ENCODE results near the gene RAB27B. TPM values are rescaled to one million over a fixed set of nuclear protein-coding genes. Genes with fewer than 3 reads are reported as not detected.
"Not testable (repeated sequence)": the region's sequence is repeated elsewhere in the genome, so short reads cannot be mapped to it uniquely, and the experiment has no call there.

The RAB27B gene
- total RNA-seq, 2 experiments from 2014 or later = 0.52 TPM; not detected in 1

DNA sequence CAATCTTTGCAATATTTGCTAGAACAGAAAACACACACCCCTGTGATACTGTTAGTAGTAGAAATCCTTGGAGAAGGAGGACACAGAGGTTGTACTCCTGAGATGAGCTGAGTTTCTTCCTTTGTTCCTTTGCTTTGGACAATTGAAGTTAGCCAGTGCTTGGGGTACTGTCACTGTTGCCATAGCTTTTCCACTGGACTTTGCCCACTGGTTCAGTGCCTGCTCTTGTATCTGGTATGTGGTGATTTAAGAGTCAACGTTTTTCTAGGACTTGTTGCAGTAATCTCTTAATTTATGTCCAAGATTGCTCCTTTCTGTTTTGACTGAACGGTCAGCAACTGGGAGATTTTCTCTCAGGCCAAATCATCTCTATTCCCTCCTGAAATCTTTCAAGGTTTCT, 26.1 kb upstream of the RAB27B start:
- H3K36me3 Mint-ChIP-seq (ENCODE audit: low read depth) = no peaks in the 10 kb centered on the region
- no peaks in the 10 kb centered on the region for H3K9me3 Mint-ChIP-seq
- H3K27ac Mint-ChIP-seq = no peak overlapping the region
- no peak for DNase-seq
- CTCF ChIA-PET = no interaction called here
- intact Hi-C loops (cut with micrococcal nuclease) = no loop called here
- H3K4me3 Mint-ChIP-seq = no peak overlapping the region
- no peaks in the 10 kb centered on the region for H3K27me3 Mint-ChIP-seq (ENCODE audit: low read depth)
- peaks cover 8% of the 10 kb centered on the region for H3K4me1 Mint-ChIP-seq (ENCODE audit: low read depth)

DNA sequence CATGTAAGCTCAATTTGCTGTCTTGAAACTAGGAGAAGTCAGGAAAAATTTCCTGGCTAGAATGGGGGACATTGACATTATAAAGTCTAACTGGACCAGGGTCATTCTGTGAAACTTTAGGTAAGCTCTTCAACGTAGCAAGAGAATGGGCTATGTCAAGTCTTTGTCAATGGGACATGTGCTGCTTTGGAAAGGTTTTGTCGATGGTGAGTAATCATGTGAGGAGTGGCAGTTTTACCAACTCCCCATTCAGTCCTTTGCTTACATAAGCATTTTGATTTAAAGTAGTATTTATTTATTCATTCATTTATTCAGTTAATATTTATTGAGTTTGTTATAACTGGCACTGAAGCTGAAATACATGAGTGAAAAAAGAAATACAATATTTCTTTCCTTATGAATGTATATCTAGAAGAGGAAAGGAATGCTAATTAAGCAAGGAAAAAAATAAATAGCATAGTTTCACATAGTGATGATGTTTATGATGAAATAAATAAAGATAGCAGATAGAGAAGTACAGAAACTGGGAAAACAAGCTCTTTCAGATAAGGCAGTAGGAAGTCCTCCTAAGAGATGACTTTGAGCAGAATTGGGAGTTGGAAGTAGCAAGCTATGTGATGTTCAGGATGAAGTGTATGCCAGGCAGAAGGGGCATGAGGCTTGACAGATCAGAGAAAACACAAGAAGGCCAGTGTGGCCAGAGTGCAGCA, 25.4 kb upstream of the RAB27B start:
- intact Hi-C loops (cut with micrococcal nuclease) = no loop called here
- H3K36me3 Mint-ChIP-seq (ENCODE audit: low read depth) = no peaks in the 10 kb centered on the region
- CTCF ChIA-PET = no interaction called here
- H3K27ac Mint-ChIP-seq = no peak overlapping the region
- H3K9me3 Mint-ChIP-seq = no peaks in the 10 kb centered on the region
- peaks cover 8% of the 10 kb centered on the region for H3K4me1 Mint-ChIP-seq (ENCODE audit: low read depth)
- no peak overlapping the region for H3K4me3 Mint-ChIP-seq
- DNase-seq = no peak
- no peaks in the 10 kb centered on the region for H3K27me3 Mint-ChIP-seq (ENCODE audit: low read depth)

DNA sequence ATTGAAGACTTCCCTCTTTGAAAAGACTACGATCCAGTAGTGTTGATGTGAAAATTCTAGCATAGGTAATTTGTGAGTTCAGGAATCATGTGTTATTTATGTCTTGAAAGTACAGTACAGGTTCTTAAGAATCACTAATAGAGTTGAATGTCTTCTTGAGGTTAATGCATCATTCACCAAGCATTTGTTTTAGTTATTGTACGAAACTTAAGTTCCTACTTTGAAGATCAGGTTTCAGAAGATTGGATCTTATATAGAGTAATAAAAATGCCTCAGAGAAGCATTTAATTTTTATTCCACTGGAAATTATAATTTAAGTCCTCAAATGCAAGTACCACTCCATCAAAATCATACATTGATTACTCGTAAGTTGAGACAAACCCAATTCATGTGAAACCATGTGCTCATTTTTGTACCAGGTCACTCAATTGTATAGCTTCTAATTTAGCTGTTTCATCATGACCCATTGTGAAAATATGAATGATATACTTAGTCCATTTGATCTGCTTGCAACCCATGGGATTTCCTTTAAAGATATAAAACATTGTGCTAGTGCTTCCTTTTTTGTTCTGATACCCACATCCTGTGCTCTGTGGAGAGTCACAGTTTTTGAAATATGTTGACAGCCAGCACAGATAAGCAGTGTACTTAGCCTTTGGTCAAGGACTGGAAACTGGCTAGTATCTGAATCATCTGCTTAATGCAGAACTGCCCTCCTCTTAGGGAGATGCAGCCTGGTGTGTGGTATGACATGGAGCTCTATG, 22.5 kb upstream of the RAB27B start:
- Mint-ChIP-seq H3K9me3 (no peaks in the 10 kb centered on the region), H3K27ac (no peak overlapping the region), H3K36me3 (ENCODE audit: low read depth) (no peaks in the 10 kb centered on the region), H3K4me3 (no peak overlapping the region), H3K4me1 (ENCODE audit: low read depth) (peaks cover 8% of the 10 kb centered on the region), H3K27me3 (ENCODE audit: low read depth) (no peaks in the 10 kb centered on the region)
- CTCF ChIA-PET = no interaction called here
- intact Hi-C loops (cut with micrococcal nuclease) = loop anchor here (1.0 to 2.0 kb wide), 2 partner anchors 23 to 93 kb away; partner anchors contain the start of gene RAB27B
- no peak for DNase-seq

DNA sequence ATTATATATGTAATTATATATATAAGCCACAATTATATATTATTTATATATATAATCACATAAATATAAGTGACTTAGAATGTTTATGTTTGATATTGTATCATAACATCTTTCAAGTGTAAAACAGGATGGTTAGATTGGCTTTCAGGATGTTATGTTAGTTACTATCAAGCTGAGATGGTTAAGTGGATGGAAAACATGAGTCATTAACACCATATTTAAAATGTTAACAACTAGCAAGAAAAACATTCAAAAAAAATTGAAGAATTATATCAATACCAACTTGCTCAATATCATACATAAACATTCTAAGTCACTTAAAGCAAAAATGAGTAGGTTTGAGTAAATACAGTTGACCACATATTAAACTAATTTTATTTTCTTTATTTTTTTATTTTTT, 21.8 kb upstream of the RAB27B start:
- Mint-ChIP-seq H3K9me3 (no peaks in the 10 kb centered on the region), H3K4me3 (no peak overlapping the region), H3K4me1 (ENCODE audit: low read depth) (peaks cover 8% of the 10 kb centered on the region), H3K27ac (no peak overlapping the region), H3K27me3 (ENCODE audit: low read depth) (no peaks in the 10 kb centered on the region), H3K36me3 (ENCODE audit: low read depth) (no peaks in the 10 kb centered on the region)
- CTCF ChIA-PET = no interaction called here
- DNase-seq = no peak
- intact Hi-C loops (cut with micrococcal nuclease) = loop anchor here (1.0 to 2.0 kb wide), 2 partner anchors 22 to 94 kb away; partner anchors contain the start of gene RAB27B

DNA sequence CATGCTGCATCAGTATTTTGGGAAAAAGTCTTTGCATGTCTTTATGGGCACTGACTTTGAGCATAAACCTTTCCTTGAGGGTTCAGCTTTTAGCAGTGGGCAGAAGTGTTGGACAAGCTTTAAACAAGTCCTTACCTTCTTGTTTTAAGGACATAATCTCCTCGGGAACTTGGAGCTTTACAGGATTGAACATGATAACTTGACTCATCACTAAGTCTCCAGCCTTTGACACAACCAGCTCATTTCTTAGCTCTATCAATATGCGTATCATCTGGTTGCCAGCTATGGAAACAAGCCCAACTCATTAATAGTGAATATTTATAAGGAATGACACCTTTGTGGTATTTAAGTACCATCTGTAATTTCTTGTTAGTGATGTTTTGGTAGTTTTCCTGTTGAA, 21.0 kb upstream of the RAB27B start:
- CTCF ChIA-PET = interaction anchor here (0.7 kb wide), 1 partner anchor 119 kb away, joined by 4 read pairs; no protein-coding TSS in a partner anchor
- Mint-ChIP-seq H3K4me1 (ENCODE audit: low read depth) (peaks cover 8% of the 10 kb centered on the region), H3K27me3 (ENCODE audit: low read depth) (peaks cover 3% of the 10 kb centered on the region), H3K4me3 (no peak overlapping the region), H3K36me3 (ENCODE audit: low read depth) (no peaks in the 10 kb centered on the region), H3K9me3 (no peaks in the 10 kb centered on the region), H3K27ac (no peak overlapping the region)
- intact Hi-C loops (cut with micrococcal nuclease) = loop anchor here (2.0 kb wide), 1 partner anchor 21 kb away; the partner anchor contains the start of gene RAB27B
- no peak for DNase-seq

DNA sequence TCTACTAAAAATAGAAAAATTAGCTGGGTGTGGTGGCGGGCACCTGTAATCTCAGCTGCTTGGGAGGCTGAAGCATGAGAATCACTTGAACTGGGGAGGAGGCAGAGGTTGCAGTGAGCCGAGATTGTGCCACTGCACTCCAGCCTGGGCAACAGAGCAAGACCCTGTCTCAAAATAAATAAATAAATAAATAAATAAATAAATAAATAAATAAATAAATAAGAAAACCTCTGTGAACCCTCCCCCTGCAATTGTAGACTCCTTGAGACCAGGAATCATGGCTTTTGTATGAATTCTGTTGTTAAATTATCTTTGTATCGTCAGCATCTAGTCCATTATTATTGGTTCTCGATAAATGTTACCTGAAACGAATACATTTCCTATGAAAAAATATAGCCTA, 17.6 kb upstream of the RAB27B start:
- DNase-seq; H3K4me1 Mint-ChIP-seq (ENCODE audit: low read depth); H3K27me3 Mint-ChIP-seq (ENCODE audit: low read depth); H3K27ac Mint-ChIP-seq; intact Hi-C loops (cut with micrococcal nuclease); H3K36me3 Mint-ChIP-seq (ENCODE audit: low read depth); H3K4me3 Mint-ChIP-seq; CTCF ChIA-PET; H3K9me3 Mint-ChIP-seq: not testable (repeated sequence)

DNA sequence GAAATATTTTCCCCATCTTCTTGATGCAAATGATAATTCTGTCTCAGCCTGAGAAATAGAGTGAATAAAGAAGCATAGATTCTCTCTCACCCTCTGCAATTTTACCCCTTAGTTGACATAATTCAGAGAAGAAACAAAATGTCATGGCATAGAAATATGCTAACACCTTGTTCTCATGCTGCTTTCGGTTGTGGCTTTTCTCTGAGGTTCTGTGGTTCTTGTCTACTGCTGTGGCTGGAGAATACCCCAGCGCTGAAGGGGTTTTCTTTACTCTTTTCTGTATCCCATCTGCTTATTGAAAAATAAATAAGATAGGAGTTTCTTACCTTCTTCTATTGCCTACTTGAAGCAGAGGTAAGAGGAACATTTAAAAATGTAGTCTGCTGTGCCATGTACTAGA, 15.4 kb upstream of the RAB27B start:
- no peak overlapping the region for H3K27ac Mint-ChIP-seq
- CTCF ChIA-PET = no interaction called here
- no peak overlapping the region for H3K4me3 Mint-ChIP-seq
- peak; percentile 14 for DNase-seq
- no peaks in the 10 kb centered on the region for H3K9me3 Mint-ChIP-seq
- intact Hi-C loops (cut with micrococcal nuclease) = no loop called here
- peaks cover 8% of the 10 kb centered on the region for H3K27me3 Mint-ChIP-seq (ENCODE audit: low read depth)
- H3K36me3 Mint-ChIP-seq (ENCODE audit: low read depth) = no peaks in the 10 kb centered on the region
- H3K4me1 Mint-ChIP-seq (ENCODE audit: low read depth) = peaks cover 2% of the 10 kb centered on the region

DNA sequence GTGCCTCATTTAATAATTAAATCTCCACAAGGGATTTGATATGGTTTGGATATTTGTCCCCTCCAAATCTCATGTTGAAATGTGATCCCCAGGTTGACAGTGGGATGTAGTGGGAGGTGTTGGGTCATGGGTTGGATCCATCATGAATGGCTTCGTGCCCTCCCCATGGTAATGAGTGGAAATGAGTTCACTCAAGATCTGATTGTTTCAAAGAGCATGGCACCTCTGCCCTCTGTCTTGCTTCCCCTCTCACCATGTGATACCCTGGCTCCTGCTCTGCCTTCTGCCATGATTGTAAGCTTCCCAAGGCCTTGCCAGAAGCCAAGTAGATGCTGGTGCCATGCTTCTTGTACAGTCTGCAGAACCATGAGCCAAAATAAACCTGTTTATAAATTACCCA, 15.0 kb upstream of the RAB27B start:
- Mint-ChIP-seq H3K27ac (no peak overlapping the region), H3K4me3 (no peak overlapping the region), H3K4me1 (ENCODE audit: low read depth) (peaks cover 2% of the 10 kb centered on the region), H3K27me3 (ENCODE audit: low read depth) (peaks cover 9% of the 10 kb centered on the region), H3K9me3 (no peaks in the 10 kb centered on the region), H3K36me3 (ENCODE audit: low read depth) (no peaks in the 10 kb centered on the region)
- intact Hi-C loops (cut with micrococcal nuclease) = no loop called here
- CTCF ChIA-PET = no interaction called here
- no peak for DNase-seq

DNA sequence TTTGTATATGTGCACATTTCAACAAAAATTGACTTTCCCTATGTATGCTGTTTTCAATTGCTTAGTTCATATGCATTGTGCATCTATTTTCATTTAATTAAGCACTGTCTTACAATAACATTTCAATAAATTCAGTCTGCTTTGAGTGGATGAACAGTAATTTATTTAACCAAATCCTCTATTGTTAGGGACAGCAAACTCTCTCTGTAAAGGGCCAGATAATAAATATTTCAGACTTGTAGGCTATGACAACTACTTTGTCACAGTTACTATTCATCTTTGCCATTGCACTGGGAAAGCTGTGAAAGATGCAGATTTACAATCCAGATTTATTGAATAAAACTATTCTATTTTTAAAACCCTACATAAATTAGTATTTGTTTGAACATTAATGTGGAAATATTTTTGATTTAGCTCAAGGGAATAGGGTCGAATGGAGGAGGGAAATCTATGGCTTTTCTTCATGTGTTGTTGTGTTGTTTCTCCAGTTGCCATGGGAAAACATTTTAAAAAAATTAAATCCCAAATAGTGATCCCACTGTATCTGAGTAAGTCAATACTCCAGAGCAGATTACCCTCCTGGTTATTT, 14.2 kb upstream of the RAB27B start:
- Mint-ChIP-seq H3K4me1 (ENCODE audit: low read depth) (peaks cover 2% of the 10 kb centered on the region), H3K27ac (no peak overlapping the region), H3K27me3 (ENCODE audit: low read depth) (peaks cover 10% of the 10 kb centered on the region), H3K9me3 (no peaks in the 10 kb centered on the region), H3K36me3 (ENCODE audit: low read depth) (no peaks in the 10 kb centered on the region), H3K4me3 (no peak overlapping the region)
- intact Hi-C loops (cut with micrococcal nuclease) = no loop called here
- CTCF ChIA-PET = no interaction called here
- no peak for DNase-seq

DNA sequence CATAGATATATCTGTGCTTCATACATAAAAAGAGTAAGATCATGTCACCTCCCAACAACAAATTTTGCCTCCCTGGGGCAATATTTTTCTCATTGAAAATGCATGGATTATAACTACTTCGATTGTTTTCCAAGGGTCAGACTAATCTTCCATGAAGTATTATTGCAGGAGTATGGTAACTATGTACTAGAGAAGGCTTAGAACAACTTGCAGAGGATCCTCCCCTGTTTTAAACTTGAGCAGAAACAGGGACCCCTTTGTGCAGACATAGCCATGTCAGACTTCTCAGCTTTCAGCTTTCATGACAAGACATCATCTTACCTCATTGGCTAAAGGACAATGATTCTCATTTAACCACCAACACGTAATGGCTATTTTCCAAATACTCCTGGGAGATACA, 13.2 kb upstream of the RAB27B start:
- no peak for DNase-seq
- Mint-ChIP-seq H3K4me3 (no peak overlapping the region), H3K36me3 (ENCODE audit: low read depth) (no peaks in the 10 kb centered on the region), H3K27ac (no peak overlapping the region), H3K4me1 (ENCODE audit: low read depth) (peaks cover 2% of the 10 kb centered on the region), H3K27me3 (ENCODE audit: low read depth) (peaks cover 10% of the 10 kb centered on the region), H3K9me3 (no peaks in the 10 kb centered on the region)
- intact Hi-C loops (cut with micrococcal nuclease) = no loop called here
- CTCF ChIA-PET = no interaction called here

DNA sequence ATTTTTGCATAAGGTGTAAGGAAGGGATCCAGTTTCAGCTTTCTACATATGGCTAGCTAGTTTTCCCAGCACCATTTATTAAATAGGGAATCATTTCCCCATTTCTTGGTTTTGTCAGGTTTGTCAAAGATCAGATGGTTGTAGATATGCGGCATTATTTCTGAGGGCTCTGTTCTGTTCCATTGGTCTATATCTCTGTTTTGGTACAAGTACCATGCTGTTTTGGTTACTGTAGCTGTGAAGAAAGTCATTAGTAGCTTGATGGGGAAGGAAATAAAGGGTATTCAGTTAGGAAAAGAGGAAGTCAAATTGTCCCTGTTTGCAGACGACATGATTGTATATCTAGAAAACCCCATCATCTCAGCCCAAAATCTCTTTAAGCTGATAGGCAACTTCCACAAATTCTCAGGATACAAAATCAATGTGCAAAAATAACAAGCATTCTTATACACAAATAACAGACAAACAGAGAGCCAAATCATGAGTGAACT, 7.4 kb upstream of the RAB27B start:
- H3K4me1 Mint-ChIP-seq (ENCODE audit: low read depth); H3K4me3 Mint-ChIP-seq; intact Hi-C loops (cut with micrococcal nuclease); CTCF ChIA-PET; DNase-seq; H3K9me3 Mint-ChIP-seq; H3K27me3 Mint-ChIP-seq (ENCODE audit: low read depth); H3K27ac Mint-ChIP-seq; H3K36me3 Mint-ChIP-seq (ENCODE audit: low read depth): not testable (repeated sequence)

DNA sequence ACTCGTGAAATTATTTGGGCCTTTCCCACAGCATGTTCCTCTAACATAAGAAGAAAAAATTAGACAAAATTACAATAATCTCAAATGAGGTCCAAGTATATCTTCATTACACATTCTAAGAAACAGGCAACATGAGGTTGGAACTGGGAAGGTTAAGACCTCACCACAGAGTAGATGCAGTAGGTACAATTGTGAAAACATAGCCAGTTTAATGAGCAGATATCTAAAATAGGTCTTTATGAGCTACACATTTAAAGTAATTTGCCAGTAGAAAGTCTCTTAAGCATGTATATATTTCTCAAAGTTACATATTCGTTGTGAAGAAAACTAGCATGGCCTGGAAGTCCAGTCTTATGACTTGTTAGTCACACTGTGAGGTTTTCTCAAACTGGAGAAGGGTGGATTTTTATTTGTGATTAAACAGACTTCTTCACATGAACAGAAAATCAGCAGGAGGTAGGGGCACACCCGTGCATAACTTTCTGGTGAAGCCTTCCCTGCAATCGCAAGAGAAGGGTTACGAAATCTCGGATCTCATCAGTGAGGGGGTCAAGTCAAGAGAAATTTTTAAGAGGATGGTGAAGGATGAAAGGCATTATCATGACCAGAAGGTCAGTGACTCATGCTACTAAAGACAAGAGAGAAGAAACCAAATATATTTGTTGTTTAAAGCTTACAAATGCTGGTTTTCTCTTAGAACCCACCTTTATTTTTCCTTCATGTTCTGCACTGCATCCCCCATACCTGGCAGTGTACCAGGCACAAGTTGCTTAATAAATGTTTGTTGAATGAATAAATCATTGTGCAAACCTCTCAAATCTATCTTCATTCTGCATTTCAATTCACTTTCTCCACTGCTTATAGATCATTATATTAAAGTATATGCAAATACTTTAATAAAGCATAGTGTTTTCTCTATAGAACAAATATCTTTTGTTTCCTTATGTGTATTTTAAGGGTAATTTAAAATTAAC, 5.1 kb upstream of the RAB27B start:
- Mint-ChIP-seq H3K36me3 (ENCODE audit: low read depth) (no peaks in the 10 kb centered on the region), H3K9me3 (no peaks in the 10 kb centered on the region), H3K4me1 (ENCODE audit: low read depth) (peaks cover 6% of the 10 kb centered on the region), H3K4me3 (no peak overlapping the region), H3K27me3 (ENCODE audit: low read depth) (peaks cover 3% of the 10 kb centered on the region), H3K27ac (no peak overlapping the region)
- intact Hi-C loops (cut with micrococcal nuclease) = no loop called here
- CTCF ChIA-PET = interaction anchor here (0.6 kb wide), 1 partner anchor 7 kb away, joined by 3 read pairs; no protein-coding TSS in a partner anchor
- DNase-seq = no peak
